NCI-H2107 (cell line): Measurements from ENCODE around the gene PLXNA3.

ENCODE experiments used
- DNase-seq: peaks from one replicate; lab custom pipeline; 2025; lab: John Stamatoyannopoulos, UW

Gene PLXNA3

GRCh38 chrX:154458954-154459778 lies 1.1 kb downstream of the PLXNA3 start:
- DNase-seq, result no peak

GRCh38 chrX:154459832-154460231 lies 1.8 kb downstream of the PLXNA3 start:
- no peak for DNase-seq

- DNase-seq, result no peak
These were observed 2.2 kb downstream of the PLXNA3 start for GRCh38 chrX:154460326-154460725.

- DNase-seq, result no peak
These were observed 4.3 kb downstream of the PLXNA3 start for GRCh38 chrX:154462396-154462795.

- no peak for DNase-seq
These were observed 5.6 kb downstream of the PLXNA3 start for GRCh38 chrX:154463611-154464220.

- DNase-seq, result no peak
These were observed 6.8 kb downstream of the PLXNA3 start for GRCh38 chrX:154464806-154465365.

GRCh38 chrX:154465601-154466000 lies 7.5 kb downstream of the PLXNA3 start:
- no peak for DNase-seq

GRCh38 chrX:154466036-154466435 lies 8.0 kb downstream of the PLXNA3 start:
- DNase-seq, result no peak

- no peak for DNase-seq
These were observed 8.8 kb downstream of the PLXNA3 start for GRCh38 chrX:154466907-154467306.

- DNase-seq, result no peak
These were observed 9.5 kb downstream of the PLXNA3 start for GRCh38 chrX:154467556-154467955.

GRCh38 chrX:154468217-154468616 lies 10.1 kb downstream of the PLXNA3 start:
- no peak for DNase-seq

- no peak for DNase-seq
These were observed 11.0 kb downstream of the PLXNA3 start for GRCh38 chrX:154469114-154469513.

- DNase-seq, result no peak
These were observed 11.8 kb downstream of the PLXNA3 start for GRCh38 chrX:154469880-154470279.

- no peak for DNase-seq
These were observed 12.4 kb downstream of the PLXNA3 start for GRCh38 chrX:154470434-154470833.

- no peak for DNase-seq
These were observed 13.0 kb downstream of the PLXNA3 start for GRCh38 chrX:154470914-154471568.

GRCh38 chrX:154471839-154472684 lies 14.0 kb downstream of the PLXNA3 start:
- no peak for DNase-seq

- no peak for DNase-seq
These were observed 14.9 kb downstream of the PLXNA3 start for GRCh38 chrX:154472685-154473632.

- no peak for DNase-seq
These were observed 15.6 kb downstream of the PLXNA3 start for GRCh38 chrX:154473683-154474082.

- no peak for DNase-seq
These were observed 18.7 kb downstream of the PLXNA3 start for GRCh38 chrX:154476821-154477220.

- no peak for DNase-seq
These were observed 19.9 kb downstream of the PLXNA3 start for GRCh38 chrX:154477891-154478477.
